Mucosa of gallbladder (tissue), 1 donor: ENCODE data around the gene PARP12. TPM values are rescaled to one million over a fixed set of nuclear protein-coding genes. Genes with fewer than 3 reads are reported as not detected.
A peak's percentile ranks its signal among the peaks of the same experiment; 100 is the strongest.

Experiments used
- DNase-seq: peaks from one replicate; pipeline ENCODE4 v3.0.0-alpha.2; 2020; ENCODE audit warnings: low spot score
- total RNA-seq: library from RNA; stranded (reverse); gene quantifications from one replicate; pipeline ENCODE4 v1.2.1, GENCODE V29; 2021
- donor health status: DM: no; HTN: no; CAD: no.

The PARP12 gene
- total RNA-seq, 1 donor from 2014 or later: 26.7 TPM

- no peak for DNase-seq
Measured at GRCh38 chr7:140015471-140015970, 47.2 kb downstream of the PARP12 start.

DNA sequence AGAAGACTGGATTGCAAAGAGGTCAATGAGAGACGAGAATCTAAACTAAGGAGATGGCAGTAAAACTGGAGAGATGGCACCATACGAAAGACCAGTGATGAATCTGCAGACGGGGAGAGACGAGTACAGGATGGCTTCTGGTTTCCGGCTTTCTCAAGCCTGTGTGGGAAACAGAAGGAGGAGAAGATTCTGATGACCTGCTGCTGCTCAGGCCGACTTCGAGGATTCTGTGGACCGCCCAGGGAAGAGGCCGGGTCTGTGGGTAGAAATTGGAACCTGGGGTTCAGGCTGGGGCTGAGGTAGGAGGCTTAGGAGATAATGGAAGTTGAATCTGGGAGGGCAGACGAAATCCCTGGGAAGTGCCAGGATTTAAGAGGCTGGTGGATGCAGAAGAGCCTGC lies 48.6 kb downstream of the PARP12 start:
- no peak for DNase-seq

GRCh38 chr7:140013676-140014075 lies 49.1 kb downstream of the PARP12 start:
- DNase-seq: no peak

- DNase-seq: no peak
Measured at GRCh38 chr7:140010194-140010895, 52.4 kb downstream of the PARP12 start.

GRCh38 chr7:140009735-140010134 lies 53.0 kb downstream of the PARP12 start:
- DNase-seq: no peak

DNA sequence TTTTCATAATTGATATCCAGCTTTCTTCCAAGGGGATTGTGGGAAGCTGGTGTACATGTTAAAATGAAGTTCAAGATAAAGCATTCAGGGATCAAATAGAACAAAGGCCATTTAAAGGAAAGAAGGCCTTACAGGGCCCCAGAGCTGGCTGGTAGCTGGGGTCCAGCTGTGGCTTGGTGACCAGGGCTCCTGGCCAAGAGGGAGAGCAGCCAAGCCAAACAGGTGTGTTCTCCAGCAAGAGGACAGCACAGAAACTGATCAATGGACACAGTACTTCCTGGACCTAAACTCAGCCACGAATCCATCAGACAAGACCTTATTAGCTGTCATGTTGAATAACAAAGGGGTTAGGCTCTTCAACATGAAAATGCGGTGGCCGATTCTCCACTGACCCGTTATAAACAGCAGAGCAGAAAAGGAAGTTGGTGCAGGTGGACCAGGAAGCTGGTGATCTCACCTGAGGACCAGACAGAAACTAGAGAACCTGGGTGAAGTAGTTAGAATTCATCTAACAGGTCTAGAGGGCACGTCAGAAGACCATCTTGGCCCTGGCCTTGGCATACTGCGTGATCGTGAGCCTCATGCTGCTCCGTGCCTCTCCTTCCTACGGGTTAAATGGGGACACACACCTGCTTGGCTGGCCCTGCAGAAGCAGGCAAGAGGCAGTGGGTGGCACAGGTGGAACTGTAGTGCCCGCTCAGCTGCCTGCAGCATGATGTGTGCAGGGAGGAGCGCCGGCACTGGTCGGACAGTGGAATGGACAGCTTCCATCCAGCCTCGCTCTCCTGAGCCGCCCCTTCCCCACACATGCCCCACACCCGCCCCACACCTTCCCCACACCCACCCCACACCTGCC lies 53.8 kb downstream of the PARP12 start:
- DNase-seq: peak; percentile 62

DNA sequence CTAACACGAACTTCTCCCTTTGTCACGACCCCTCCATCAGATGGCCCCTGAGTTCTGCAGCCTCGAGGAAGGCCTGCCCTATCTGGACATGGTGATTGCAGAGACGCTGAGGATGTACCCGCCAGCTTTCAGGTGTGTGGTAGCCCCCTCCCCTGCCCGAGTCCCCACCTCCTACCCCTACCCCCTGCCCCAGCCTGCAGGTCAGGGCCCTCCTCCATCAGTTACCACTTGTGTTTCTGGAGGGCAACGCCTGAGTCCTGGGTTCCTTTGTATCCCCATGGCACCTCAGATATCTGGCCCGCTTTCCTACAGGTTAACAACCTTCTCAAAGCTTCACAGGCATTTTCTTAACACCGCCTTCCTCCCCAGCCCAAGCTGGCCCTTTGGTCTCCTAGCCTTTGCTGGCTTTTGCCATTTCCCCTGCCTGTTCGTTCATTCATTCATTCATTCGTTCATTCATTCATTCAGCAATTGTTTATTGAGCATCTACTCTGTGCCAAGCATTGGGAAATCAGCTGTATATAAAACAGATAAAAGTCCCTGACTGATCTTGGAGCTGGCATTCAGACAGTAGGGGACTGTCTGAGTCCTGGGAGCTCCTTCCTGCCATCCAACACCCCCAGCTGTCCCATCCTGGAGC lies 55.6 kb downstream of the PARP12 start:
- DNase-seq: no peak

DNA sequence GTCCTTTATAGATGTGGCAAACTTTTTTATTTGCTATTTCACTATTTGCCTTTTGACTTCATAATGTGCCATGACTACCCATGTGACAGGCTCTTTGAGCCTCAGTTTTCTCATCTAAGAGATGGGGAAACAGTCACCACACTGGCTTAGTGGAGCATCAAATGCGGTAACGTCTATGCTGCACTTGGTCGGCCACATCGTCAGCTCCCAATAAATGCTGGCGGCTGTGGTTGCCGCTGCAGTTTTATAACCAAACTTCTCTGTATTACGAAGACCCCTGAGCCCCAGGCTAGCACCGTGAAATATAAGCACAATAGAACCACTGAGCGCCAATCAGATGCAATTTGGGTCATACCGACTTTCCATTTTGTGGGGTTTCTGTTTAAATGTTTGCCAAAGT lies 56.2 kb downstream of the PARP12 start:
- no peak for DNase-seq

DNA sequence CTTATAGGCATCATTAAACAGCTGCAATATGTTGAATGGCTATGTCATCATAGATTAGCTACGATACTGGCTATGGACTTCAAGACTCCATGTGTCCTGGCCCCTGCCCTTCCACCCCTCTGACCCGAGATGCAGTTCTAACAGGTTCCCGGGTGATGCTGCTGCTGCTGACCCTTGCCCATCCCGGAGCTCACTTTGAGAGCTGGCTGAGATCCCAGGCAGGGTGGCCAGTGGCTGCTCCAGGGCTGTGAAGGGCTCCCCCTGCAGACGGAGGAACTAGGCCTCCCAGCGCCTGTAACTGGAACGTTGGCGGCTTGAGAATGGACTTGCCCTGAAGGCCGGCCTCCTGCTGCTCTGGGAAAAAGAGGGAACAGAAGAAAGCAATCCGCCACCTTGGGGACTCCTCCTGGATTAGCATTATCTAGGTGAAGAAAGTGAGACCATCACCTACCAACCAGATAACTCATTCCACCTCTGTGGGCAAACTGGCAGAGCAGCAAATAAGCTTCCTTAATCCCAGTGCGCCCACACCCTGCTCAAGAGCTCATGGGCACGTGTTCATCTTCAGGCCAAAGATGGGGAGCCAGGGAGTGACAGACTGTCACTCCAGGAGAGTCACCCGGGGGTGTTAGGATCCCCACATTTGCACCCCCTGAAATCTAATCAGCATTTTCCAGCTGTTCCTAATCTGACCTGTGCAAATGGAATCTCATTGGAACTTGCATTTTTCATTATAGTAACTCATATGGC lies 56.8 kb downstream of the PARP12 start:
- DNase-seq: peak; percentile 37

- DNase-seq: no peak
Measured at GRCh38 chr7:140005341-140005740, 57.4 kb downstream of the PARP12 start.

DNA sequence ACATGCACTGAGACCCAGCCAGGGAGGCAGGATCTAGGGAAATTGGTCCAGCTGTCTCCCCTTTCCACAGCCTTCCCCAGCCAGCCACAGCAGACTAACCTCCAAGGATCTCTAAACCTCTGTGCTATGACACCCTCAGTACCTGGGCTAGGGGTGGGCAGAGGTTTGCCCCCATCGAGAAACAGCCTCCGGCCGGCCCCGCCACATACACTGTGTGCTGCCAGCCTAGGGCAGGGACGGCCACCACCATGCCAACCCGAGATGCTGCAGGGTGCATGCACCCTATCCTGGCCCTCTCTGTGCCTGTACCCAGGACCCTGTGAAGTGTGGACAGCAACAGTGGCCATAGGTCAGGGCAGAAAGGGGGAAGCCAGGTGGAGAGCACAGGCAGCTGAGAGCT lies 58.1 kb downstream of the PARP12 start:
- no peak for DNase-seq

- DNase-seq: peak; percentile 38
Measured at GRCh38 chr7:140003913-140004382, 58.8 kb downstream of the PARP12 start.

DNA sequence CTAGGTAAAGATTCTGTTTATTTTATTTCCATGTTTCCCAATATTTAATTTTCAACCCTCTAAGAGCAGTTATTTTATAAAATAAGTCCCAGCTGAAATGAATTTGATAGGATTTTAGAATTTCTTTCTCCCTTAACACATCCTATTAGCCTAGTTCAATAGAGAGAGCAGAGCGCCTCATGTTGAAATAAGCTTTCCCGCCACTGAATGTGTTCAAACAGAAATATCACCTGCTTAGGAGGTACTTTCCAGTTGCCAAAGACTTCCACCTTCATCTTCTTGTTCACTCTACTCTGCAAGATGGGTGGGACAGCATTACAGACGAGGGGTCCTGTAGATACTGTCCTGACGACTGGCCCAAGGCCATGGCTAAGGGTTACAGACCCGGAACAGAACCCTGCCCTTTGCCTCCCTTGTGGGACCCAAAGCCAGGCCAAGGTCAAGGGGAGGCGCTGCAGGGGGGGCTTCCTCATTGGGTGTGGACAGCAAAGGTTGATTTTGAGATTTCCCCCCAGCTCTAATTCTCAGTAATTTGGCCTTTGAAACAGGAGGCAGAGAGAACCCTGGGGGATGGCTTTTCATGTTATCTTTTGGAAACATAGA lies 62.0 kb downstream of the PARP12 start:
- no peak for DNase-seq

DNA sequence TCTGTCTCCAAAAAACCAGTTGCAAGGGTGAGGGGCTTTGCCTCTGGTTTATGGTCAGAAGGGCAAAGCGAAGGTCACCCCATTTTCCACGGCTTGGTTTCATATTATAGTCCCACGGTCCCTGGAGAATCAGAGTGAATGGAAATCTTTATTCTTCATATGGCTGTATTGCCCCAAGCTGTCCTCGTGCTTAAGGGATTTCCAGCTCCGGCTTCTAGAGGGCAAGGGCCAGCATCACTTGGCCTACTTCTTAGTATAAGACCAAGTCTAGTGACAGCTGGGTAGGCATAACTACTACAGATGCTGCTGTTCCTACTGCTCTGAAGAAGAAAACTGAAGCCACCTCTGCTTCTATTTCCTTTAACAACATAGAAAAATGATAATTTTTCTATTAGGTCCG lies 63.2 kb downstream of the PARP12 start:
- DNase-seq: no peak

GRCh38 chr7:139998572-139998971 lies 64.2 kb downstream of the PARP12 start:
- no peak for DNase-seq

GRCh38 chr7:139995017-139995915 lies 67.5 kb downstream of the PARP12 start:
- DNase-seq: peak; percentile 71

GRCh38 chr7:139994356-139994755 lies 68.4 kb downstream of the PARP12 start:
- DNase-seq: no peak

DNA sequence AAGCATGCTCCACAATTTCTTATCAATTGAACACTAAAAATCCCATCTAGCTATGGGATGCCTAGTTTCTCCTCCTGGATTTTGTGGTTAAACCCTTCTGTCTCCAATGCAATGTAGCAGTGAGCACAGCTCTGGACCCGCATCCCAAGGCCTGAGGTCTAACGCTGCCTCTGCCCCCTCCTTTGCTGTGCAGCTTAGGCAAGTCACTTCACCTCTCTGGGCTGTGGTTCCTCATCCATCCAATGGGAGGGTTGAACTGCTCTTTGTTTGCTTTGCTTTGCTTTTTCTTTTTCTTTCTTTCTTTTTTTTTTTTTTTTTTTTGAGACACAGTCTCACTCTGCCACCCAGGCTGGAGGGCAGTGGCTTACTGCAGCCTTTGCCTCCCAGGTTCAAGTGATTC lies 69.2 kb downstream of the PARP12 start:
- no peak for DNase-seq

DNA sequence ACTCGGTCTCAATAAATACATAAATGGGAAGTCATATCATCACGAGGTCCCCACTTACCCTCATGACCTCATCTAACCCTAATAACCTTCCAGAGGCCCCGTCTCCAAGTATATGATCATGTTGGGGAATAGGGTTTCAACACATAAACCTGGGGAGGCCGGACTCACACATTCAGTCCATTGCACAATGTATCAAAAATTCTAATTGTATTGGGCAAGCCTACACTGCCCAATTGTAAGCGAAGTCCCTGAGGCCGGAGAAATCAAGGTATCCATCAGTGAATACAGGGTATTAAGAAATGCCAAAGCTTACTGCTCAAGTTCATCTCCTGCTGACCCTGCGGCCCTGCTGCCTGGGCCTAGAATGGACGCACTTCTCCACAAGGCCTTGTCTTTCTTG lies 69.6 kb downstream of the PARP12 start:
- no peak for DNase-seq
